CMK (cell line): ENCODE data around the gene EEPD1.

Experiments used
- DNase-seq: peaks from one replicate; pipeline ENCODE4 v3.0.0-alpha.2; 2010; ENCODE audit warnings: low read depth

The EEPD1 gene

DNA sequence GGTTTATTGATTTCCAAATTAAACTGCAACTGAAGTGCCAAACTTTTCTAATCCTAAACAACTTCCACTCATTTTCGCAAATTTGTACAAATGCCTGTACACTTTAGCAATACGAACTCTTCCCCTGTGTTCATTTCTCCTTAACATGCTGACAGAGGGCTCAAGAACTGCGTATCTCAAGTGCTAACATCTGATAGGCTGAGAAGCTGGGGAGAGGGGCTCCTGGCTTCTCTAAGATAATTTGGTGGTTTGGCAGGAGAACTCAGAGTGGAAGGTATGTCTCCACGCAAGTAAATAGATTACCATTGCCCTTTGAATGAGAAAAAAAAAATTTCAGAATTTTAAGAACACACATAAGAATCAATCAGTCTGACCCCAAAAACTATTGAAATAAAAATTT lies 183.3 kb downstream of the EEPD1 start:
- no peak for DNase-seq

DNA sequence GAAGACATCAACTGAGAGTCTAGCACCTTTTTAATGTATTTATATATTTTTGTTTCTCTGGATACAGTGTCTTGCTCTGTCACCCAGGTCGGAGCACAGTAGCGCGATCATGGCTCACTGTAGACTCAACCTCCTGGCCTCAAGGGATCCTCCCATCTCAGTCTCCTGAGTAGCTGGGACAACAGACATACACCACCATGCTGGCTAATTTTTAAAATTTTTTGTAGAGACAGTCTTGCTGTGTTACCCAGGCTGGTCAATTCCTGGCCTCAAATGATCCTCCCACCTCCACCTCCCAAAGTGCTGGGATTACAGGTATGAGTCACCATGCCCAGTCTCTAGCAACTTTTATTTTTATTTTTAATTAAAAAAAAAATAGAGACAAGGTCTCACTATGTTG lies 185.2 kb downstream of the EEPD1 start:
- no peak for DNase-seq

DNA sequence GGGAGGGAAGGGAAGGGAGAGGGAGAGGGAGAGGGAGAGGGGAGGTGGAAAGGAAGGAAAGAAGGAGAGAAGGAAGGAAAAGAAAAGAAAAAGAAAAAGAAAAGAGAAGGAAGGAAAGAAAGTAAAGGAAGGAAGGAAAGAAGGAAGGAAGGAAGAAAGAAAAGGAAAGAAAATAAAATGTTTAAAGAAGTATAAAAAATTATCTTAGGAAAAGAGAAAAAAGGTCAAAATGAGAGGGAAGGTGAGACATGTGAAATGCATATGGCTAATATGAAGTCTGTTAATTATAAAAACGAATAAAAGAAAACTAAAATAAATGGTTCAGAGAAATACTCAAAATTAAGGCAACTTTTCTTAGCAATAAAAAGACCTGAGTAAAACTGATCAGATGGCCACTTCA lies 190.5 kb downstream of the EEPD1 start:
- DNase-seq: no peak

DNA sequence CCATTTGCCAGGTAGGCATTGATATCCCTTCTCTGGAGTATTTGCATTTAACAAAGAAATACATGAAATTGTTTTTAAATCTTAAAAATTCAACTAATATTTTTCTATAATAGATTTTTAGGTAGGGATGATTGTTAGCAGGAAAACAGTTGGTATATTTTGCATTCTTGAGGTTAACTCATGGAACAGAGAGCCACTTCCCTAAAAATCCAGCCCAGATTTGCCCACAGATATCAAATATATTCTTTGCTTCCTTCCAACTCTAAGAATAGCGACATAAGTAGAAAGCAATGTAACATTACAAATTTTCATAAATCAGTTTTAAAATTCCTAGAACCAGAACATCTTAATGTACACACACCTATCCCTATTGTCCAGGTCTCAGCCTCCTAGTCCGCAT lies 191.6 kb downstream of the EEPD1 start:
- no peak for DNase-seq

DNA sequence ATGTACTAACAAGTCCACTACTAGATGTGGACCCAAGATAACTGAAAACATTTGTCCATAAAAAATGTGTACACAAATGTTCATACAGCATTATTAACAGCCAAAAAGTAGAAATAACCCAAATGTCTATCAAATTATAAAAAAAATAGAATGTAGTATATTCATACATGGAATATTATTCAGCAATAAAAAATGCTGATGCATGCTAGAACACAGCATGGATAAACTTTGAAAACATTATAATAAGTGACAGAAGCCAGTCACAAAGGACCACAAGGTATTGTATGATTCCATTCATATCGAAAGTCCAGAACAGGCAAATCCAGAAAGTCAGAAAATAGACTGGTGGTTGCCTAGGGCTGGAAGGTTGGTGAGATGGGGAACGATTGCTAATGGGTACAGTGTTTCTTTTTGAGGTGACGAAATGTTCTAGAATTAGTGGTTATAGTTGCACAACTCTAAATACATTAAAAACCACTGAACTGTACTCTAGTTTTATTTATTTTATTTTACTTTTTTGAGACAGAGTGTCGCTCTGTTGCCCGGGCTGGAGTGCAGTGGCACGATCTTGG lies 193.3 kb downstream of the EEPD1 start:
- DNase-seq: no peak

DNA sequence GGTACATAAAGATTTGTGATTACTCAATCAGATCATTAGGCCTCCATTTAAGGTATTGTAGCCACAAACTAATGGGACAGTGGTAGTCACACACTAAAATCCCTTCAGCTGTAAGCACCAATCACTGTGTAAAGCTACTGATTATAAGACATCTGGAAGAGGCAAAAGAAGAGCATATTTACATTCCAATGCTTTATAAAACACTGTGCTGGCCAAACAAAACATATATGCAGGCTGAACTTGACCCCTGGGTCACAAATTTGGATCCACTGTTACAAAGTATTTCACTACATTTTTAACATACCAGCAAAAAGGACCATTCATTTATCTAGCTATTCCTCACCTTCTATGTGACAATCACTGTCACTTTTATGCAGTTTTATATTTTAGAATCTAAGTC lies 195.2 kb downstream of the EEPD1 start:
- DNase-seq: no peak

DNA sequence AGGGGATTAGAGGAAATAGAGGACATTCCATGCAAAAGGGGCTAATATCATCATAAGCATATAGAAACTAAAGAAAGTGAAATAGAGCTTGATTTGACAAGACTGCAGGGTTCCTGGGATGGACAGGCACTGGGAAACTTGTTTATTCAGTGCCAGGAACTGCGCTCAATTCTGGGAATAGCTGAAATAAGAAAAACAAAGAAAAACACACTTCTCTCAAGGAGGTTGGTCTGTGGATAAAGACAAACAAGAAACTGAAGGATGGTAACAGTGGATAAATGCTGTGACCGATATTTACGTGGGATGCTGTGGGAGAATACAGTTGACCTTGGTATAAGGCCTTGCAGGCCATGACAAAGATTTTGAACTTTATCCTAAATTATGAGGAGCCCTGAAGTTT lies 195.7 kb downstream of the EEPD1 start:
- no peak for DNase-seq

DNA sequence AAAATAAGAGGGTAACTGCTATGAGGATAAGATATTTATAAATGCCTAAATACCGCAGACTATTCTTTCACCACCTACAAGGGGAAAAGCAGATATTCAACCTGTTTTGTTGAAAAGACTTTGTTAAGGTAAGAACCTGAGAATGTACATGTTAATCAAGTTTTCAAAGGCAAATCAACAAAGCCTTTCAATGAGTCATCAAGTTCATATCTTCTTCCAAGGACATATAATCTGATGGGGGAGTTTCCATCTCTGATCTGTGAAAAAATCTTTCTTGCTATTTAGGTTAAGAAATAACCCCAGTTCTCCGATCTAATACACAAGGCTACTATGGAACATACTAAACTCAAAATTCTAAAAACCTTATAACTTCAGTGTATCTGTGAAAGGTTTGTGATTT lies 196.6 kb downstream of the EEPD1 start:
- no peak for DNase-seq
